ENCODE data around the gene PRKACB.

The PRKACB gene

GRCh38 chr1:84166797-84167196, 22.7 kb downstream of the PRKACB start:
- no peak overlapping the region for H3K27ac ChIP-seq (ENCODE audit: low read length, poor library complexity, severe bottlenecking)
- 94% methylated on average over 1 of the region's 1 CpG for WGBS
- H3K27me3 ChIP-seq (ENCODE audit: control insufficient read depth in 1 of 2, insufficient read depth in 1 of 2, low read length in 2 of 2) = no peaks in the 10 kb centered on the region
- no peak overlapping the region for H3K23ac ChIP-seq (ENCODE audit: low read length in 2 of 2)
- H3K9me3 ChIP-seq (ENCODE audit: control insufficient read depth, low read length) = no peaks in the 10 kb centered on the region
- peaks cover 7% of the 10 kb centered on the region for H3K79me1 ChIP-seq (replicated peaks; ENCODE audit: low read length, poor library complexity, severe bottlenecking)
- no peak overlapping the region for H2BK15ac ChIP-seq (ENCODE audit: low read depth, poor library complexity, severe bottlenecking)
- no peak overlapping the region for H3K18ac ChIP-seq (ENCODE audit: low read depth in 1 of 2, low read length in 2 of 2)
- H2AFZ ChIP-seq (ENCODE audit: low read depth, low read length) = no peak overlapping the region
- H3K4ac ChIP-seq (ENCODE audit: low read depth in 1 of 2, low read length in 2 of 2) = no peak overlapping the region
- no peak overlapping the region for H2AK5ac ChIP-seq (ENCODE audit: low read length, severe bottlenecking)
- H3K4me2 ChIP-seq (ENCODE audit: low read length, poor library complexity, severe bottlenecking) = no peak overlapping the region
- no peak overlapping the region for H3K14ac ChIP-seq (ENCODE audit: low read length in 2 of 2)
- no peak overlapping the region for H2BK120ac ChIP-seq (ENCODE audit: low read depth, low read length)
- H3K36me3 ChIP-seq (ENCODE audit: control insufficient read depth in 1 of 2, insufficient read depth in 2 of 2, low read depth in 1 of 2, low read length in 2 of 2) = no peaks in the 10 kb centered on the region
- no peak for DNase-seq
- H3K9ac ChIP-seq (ENCODE audit: low read length) = no peak overlapping the region
- H2BK5ac ChIP-seq (ENCODE audit: low read depth, low read length, poor library complexity, severe bottlenecking) = no peak overlapping the region
- no peak overlapping the region for H3K4me3 ChIP-seq (ENCODE audit: insufficient read depth in 1 of 2, low read depth in 1 of 2, low read length in 2 of 2)
- no peak overlapping the region for H4K91ac ChIP-seq (ENCODE audit: low read length)
- H2BK12ac ChIP-seq (ENCODE audit: low read length in 2 of 2) = no peak overlapping the region
- no peak overlapping the region for H4K8ac ChIP-seq (ENCODE audit: low read length)
- no peaks in the 10 kb centered on the region for H3K4me1 ChIP-seq (ENCODE audit: control insufficient read depth, insufficient read depth, low read depth, low read length)

- H3K4me3 ChIP-seq (ENCODE audit: insufficient read depth in 1 of 2, low read depth in 1 of 2, low read length in 2 of 2) = no peak overlapping the region
- no peak for DNase-seq
- no peak overlapping the region for H3K27ac ChIP-seq (ENCODE audit: low read length, poor library complexity, severe bottlenecking)
- no peaks in the 10 kb centered on the region for H3K9me3 ChIP-seq (ENCODE audit: control insufficient read depth, low read length)
- H3K4me1 ChIP-seq (ENCODE audit: control insufficient read depth, insufficient read depth, low read depth, low read length) = no peaks in the 10 kb centered on the region
- H4K8ac ChIP-seq (ENCODE audit: low read length) = no peak overlapping the region
- no peak overlapping the region for H2BK12ac ChIP-seq (ENCODE audit: low read length in 2 of 2)
- no peak overlapping the region for H3K23ac ChIP-seq (ENCODE audit: low read length in 2 of 2)
- H2BK5ac ChIP-seq (ENCODE audit: low read depth, low read length, poor library complexity, severe bottlenecking) = no peak overlapping the region
- no peak overlapping the region for H4K91ac ChIP-seq (ENCODE audit: low read length)
- H3K36me3 ChIP-seq (ENCODE audit: control insufficient read depth in 1 of 2, insufficient read depth in 2 of 2, low read depth in 1 of 2, low read length in 2 of 2) = no peaks in the 10 kb centered on the region
- H3K4me2 ChIP-seq (ENCODE audit: low read length, poor library complexity, severe bottlenecking) = no peak overlapping the region
- H3K4ac ChIP-seq (ENCODE audit: low read depth in 1 of 2, low read length in 2 of 2) = no peak overlapping the region
- H2BK120ac ChIP-seq (ENCODE audit: low read depth, low read length) = no peak overlapping the region
- no peak overlapping the region for H3K18ac ChIP-seq (ENCODE audit: low read depth in 1 of 2, low read length in 2 of 2)
- no peak overlapping the region for H2AFZ ChIP-seq (ENCODE audit: low read depth, low read length)
- H3K14ac ChIP-seq (ENCODE audit: low read length in 2 of 2) = no peak overlapping the region
- peaks cover 1% of the 10 kb centered on the region for H3K79me1 ChIP-seq (replicated peaks; ENCODE audit: low read length, poor library complexity, severe bottlenecking)
- no peak overlapping the region for H3K9ac ChIP-seq (ENCODE audit: low read length)
- WGBS = 17% methylated on average over 1 of the region's 2 CpGs
- no peak overlapping the region for H2BK15ac ChIP-seq (ENCODE audit: low read depth, poor library complexity, severe bottlenecking)
- no peak overlapping the region for H2AK5ac ChIP-seq (ENCODE audit: low read length, severe bottlenecking)
- no peaks in the 10 kb centered on the region for H3K27me3 ChIP-seq (ENCODE audit: control insufficient read depth in 1 of 2, insufficient read depth in 1 of 2, low read length in 2 of 2)
Observed at GRCh38 chr1:84168783-84169182, 24.7 kb downstream of the PRKACB start.

- no peaks in the 10 kb centered on the region for H3K9me3 ChIP-seq (ENCODE audit: control insufficient read depth, low read length)
- H3K36me3 ChIP-seq (ENCODE audit: control insufficient read depth in 1 of 2, insufficient read depth in 2 of 2, low read depth in 1 of 2, low read length in 2 of 2) = no peaks in the 10 kb centered on the region
- H2BK15ac ChIP-seq (ENCODE audit: low read depth, poor library complexity, severe bottlenecking) = no peak overlapping the region
- H3K4me2 ChIP-seq (ENCODE audit: low read length, poor library complexity, severe bottlenecking) = no peak overlapping the region
- H3K14ac ChIP-seq (ENCODE audit: low read length in 2 of 2) = no peak overlapping the region
- no peaks in the 10 kb centered on the region for H3K79me1 ChIP-seq (replicated peaks; ENCODE audit: low read length, poor library complexity, severe bottlenecking)
- H2BK12ac ChIP-seq (ENCODE audit: low read length in 2 of 2) = no peak overlapping the region
- no peaks in the 10 kb centered on the region for H3K4me1 ChIP-seq (ENCODE audit: control insufficient read depth, insufficient read depth, low read depth, low read length)
- H3K27ac ChIP-seq (ENCODE audit: low read length, poor library complexity, severe bottlenecking) = no peak overlapping the region
- DNase-seq = no peak
- no peak overlapping the region for H3K9ac ChIP-seq (ENCODE audit: low read length)
- H4K8ac ChIP-seq (ENCODE audit: low read length) = no peak overlapping the region
- H3K4me3 ChIP-seq (ENCODE audit: insufficient read depth in 1 of 2, low read depth in 1 of 2, low read length in 2 of 2) = no peak overlapping the region
- peak overlapping the region; percentile 19 for H2BK120ac ChIP-seq (ENCODE audit: low read depth, low read length)
- no peak overlapping the region for H2AK5ac ChIP-seq (ENCODE audit: low read length, severe bottlenecking)
- no peak overlapping the region for H3K23ac ChIP-seq (ENCODE audit: low read length in 2 of 2)
- H3K27me3 ChIP-seq (ENCODE audit: control insufficient read depth in 1 of 2, insufficient read depth in 1 of 2, low read length in 2 of 2) = no peaks in the 10 kb centered on the region
- H2BK5ac ChIP-seq (ENCODE audit: low read depth, low read length, poor library complexity, severe bottlenecking) = no peak overlapping the region
- H4K91ac ChIP-seq (ENCODE audit: low read length) = no peak overlapping the region
- H2AFZ ChIP-seq (ENCODE audit: low read depth, low read length) = no peak overlapping the region
- no peak overlapping the region for H3K4ac ChIP-seq (ENCODE audit: low read depth in 1 of 2, low read length in 2 of 2)
- no peak overlapping the region for H3K18ac ChIP-seq (ENCODE audit: low read depth in 1 of 2, low read length in 2 of 2)
- WGBS = 75% methylated on average over 1 of the region's 1 CpG
Observed at GRCh38 chr1:84170171-84170570, 26.1 kb downstream of the PRKACB start.

GRCh38 chr1:84171481-84171880, 27.4 kb downstream of the PRKACB start:
- Histone ChIP-seq H3K14ac (ENCODE audit: low read length in 2 of 2) (no peak overlapping the region), H3K9me3 (ENCODE audit: control insufficient read depth, low read length) (no peaks in the 10 kb centered on the region), H2BK15ac (ENCODE audit: low read depth, poor library complexity, severe bottlenecking) (no peak overlapping the region), H3K23ac (ENCODE audit: low read length in 2 of 2) (no peak overlapping the region), H4K91ac (ENCODE audit: low read length) (no peak overlapping the region), H3K79me1 (replicated peaks; ENCODE audit: low read length, poor library complexity, severe bottlenecking) (no peaks in the 10 kb centered on the region), H2AK5ac (ENCODE audit: low read length, severe bottlenecking) (no peak overlapping the region), H4K8ac (ENCODE audit: low read length) (no peak overlapping the region), H3K27ac (ENCODE audit: low read length, poor library complexity, severe bottlenecking) (no peak overlapping the region), H3K4me2 (ENCODE audit: low read length, poor library complexity, severe bottlenecking) (no peak overlapping the region), H3K9ac (ENCODE audit: low read length) (no peak overlapping the region), H3K27me3 (ENCODE audit: control insufficient read depth in 1 of 2, insufficient read depth in 1 of 2, low read length in 2 of 2) (no peaks in the 10 kb centered on the region), H3K4ac (ENCODE audit: low read depth in 1 of 2, low read length in 2 of 2) (no peak overlapping the region), H2BK12ac (ENCODE audit: low read length in 2 of 2) (no peak overlapping the region), H2BK120ac (ENCODE audit: low read depth, low read length) (no peak overlapping the region), H3K18ac (ENCODE audit: low read depth in 1 of 2, low read length in 2 of 2) (no peak overlapping the region), H3K4me1 (ENCODE audit: control insufficient read depth, insufficient read depth, low read depth, low read length) (no peaks in the 10 kb centered on the region), H2AFZ (ENCODE audit: low read depth, low read length) (no peak overlapping the region), H3K4me3 (ENCODE audit: insufficient read depth in 1 of 2, low read depth in 1 of 2, low read length in 2 of 2) (no peak overlapping the region), H2BK5ac (ENCODE audit: low read depth, low read length, poor library complexity, severe bottlenecking) (no peak overlapping the region), H3K36me3 (ENCODE audit: control insufficient read depth in 1 of 2, insufficient read depth in 2 of 2, low read depth in 1 of 2, low read length in 2 of 2) (no peaks in the 10 kb centered on the region)
- WGBS = no CpG with 5 or more reads among the region's 2 CpGs
- no peak for DNase-seq

Measured in mesenchymal stem cell (in vitro differentiated cells and primary cell).